D721Med (cell line): Measurements from ENCODE around the gene PPCDC.

ENCODE experiments used
- DNase-seq: peaks from one replicate; pipeline ENCODE4 v3.0.0; 2011; ENCODE audit warnings: low spot score; ENCODE audit not compliant: insufficient read length
- FAIRE-seq: peaks from 2 replicates; lab custom pipeline; 2011; peaks lifted over from hg19 to GRCh38; lab: Jason Lieb, UNC
- TF ChIP-seq, protein P1 (sequence below): IDR thresholded peaks from 2 replicates; pipeline ENCODE4 v1.5.1; 2012; ENCODE audit warnings: mild to moderate bottlenecking, control low read depth; ENCODE audit not compliant: insufficient read depth; ENCODE audit errors: missing control alignments

The PPCDC gene

DNA sequence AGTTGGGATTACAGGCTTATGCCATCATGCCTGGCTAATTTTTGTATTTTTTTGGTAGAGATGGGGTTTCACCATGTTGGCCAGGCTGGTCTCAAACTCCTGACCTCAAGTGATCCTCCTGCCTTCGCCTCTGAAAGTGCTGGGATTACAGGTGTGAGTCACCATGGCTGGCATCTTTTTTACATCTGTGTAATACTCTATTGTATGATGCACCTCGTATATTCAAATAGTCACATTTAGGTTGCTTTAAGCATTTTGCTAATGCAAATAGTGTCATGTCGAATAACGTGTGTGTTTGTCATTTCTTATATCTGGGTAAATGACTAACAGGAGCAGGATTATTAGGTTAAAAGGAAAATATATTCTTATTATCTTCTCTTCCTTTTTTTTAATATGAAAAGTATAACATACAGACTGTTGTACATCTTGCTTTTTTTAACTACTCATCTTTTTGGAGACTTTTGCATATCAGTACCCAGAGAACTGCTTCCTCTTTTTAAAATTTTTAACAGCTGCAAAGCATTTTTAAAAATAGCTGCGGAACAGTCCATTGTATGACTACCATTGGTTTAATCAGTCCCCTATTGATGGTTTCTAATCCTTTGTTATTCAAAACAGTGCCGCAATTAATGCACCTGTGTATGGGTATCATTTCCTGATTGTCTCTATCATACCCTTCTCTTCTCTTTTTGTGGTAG lies 14.6 kb upstream of the PPCDC start:
- no peak for FAIRE-seq
- DNase-seq = no peak
- TF ChIP-seq, protein P1, sequence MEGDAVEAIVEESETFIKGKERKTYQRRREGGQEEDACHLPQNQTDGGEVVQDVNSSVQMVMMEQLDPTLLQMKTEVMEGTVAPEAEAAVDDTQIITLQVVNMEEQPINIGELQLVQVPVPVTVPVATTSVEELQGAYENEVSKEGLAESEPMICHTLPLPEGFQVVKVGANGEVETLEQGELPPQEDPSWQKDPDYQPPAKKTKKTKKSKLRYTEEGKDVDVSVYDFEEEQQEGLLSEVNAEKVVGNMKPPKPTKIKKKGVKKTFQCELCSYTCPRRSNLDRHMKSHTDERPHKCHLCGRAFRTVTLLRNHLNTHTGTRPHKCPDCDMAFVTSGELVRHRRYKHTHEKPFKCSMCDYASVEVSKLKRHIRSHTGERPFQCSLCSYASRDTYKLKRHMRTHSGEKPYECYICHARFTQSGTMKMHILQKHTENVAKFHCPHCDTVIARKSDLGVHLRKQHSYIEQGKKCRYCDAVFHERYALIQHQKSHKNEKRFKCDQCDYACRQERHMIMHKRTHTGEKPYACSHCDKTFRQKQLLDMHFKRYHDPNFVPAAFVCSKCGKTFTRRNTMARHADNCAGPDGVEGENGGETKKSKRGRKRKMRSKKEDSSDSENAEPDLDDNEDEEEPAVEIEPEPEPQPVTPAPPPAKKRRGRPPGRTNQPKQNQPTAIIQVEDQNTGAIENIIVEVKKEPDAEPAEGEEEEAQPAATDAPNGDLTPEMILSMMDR = no peak

DNA sequence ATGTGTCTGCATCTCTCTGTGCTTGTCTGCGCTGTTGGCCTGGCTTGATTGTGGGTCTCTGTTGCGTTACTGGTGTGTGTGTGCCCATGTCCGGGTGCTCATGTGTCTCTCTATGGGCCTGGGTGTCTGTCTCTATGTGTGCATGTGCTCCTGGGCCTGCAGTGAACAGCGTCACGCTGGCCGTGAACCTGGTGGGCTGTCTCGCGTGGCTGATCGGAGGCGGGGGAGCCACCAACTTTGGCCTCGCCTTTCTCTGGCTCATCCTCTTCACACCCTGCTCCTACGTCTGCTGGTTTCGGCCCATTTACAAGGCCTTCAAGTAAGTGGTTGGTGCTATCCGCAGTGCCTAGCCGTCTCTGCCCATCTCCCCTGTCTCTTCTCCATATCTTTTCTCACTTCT lies 7.0 kb upstream of the PPCDC start:
- no peak for FAIRE-seq
- TF ChIP-seq, protein P1 = no peak
- no peak for DNase-seq

DNA sequence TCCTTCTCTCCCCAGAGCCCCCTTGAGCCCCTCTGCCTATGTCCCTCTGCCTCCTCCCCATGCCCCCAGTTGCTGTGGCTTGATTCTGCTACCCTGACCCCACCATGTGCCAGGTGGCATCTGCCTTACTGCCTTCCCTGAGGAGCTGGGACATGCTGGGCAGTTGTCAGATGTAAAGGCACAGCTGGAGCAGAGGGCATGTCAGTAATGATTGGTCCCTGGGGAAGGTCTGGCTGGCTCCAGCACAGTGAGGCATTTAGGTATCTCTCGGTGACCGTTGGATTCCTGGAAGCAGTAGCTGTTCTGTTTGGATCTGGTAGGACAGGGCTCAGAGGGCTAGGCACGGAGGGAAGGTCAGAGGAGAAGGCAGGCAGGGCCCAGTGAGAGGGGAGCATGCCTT lies 3.5 kb upstream of the PPCDC start:
- FAIRE-seq (no peak), DNase-seq (no peak)
- TF ChIP-seq, protein P1 = no peak

DNA sequence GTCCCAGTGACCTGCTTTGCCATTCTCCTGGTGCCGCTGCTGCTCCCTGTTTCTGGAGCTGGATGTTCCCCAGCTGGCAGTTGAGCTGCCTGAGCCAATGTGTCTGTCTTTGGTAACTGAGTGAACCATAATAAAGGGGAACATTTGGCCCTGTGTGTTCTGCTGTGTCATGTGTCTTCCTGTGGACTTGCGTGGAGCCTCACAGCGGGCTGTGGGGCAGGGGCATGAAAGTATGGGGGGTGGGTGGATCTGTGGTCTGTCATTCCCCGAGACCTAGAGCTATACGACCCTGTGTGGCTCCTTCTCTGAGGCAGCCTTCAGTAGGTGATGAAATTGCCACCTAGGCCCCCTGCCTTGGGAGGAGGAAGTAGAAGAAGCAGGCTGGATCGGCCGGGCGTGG lies 2.0 kb upstream of the PPCDC start:
- FAIRE-seq = no peak
- DNase-seq = no peak

DNA sequence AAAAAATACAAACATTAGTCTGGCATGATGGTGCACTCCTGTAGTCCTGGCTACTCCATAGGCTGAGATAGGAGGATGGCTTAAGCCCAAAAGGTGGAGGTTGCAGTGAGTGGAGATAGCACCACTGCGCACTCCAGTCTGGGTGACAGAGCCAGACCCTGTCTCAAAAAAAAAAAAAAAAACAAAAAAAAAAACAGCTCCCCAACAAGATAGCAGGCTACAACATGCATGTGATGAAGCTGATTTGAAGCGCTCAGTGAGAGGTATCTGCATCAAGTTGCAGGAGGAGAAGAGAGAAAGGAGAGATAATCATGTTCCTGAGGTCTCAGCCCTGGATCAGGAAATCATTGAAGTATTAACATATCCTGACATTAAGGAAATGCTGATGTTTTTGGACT lies 608 bp upstream of the PPCDC start:
- no peak for FAIRE-seq
- TF ChIP-seq, protein P1 = no peak
- DNase-seq = no peak

More for the DNA sequence above, 2.0 kb upstream of the PPCDC start:
- TF ChIP-seq, protein P1 = no peak

DNA sequence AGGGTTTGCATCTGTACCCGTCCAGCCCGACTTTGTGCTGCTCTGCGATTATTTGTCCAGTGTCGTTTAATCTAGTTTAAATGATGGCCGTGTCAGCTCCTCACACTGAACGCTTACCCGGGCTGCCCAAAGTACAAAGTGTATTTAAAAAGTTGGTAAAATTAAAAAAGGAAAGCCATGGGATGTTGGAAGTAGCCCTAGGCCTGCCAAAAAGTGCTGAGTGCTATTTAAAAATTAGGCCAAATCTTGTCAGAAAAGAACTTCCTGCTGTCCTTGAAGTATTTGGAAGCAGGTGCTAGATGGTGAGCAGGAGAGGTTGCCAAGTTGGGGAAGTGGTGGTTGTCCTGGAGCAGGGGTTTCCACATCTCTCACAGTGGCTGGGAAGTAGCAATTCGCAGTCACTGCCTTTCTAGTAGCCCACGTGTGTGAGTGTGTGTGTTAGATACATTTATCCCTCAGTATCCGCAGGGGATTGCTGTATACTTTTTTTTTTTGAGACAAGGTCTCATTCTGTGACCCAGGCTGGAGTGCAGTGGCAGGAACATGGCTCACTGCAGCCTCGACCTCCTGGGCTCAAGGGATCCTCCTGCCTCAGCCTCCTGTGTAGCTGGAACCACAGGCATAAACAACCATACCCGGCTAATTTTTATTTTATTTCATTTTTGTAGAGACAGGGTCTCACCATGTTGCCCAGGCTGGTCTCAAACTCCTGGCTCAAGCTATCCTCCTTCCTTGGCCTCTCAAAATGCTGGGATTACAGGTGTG lies 664 bp downstream of the PPCDC start:
- TF ChIP-seq, protein P1 = no peak
- no peak for DNase-seq
- no peak for FAIRE-seq

DNA sequence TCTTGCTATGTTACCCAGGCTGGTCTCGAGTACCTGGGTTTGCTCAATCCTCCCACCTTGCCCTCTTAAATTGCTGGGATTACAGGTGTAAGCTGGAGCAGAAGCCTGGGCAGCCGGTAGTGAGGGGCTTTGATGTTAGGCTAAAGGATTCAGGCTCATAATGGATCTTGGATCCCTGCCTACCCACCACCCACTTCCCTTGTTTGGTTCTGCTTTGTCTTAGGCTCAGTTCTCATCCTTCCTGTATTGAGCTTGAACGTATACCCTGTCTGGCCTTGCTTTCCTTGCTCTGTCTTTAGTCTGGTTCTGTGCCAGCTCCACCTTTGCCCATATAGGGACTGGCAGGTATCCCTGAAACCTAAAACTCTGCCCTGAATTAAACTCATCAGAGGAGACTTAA lies 1.7 kb downstream of the PPCDC start:
- TF ChIP-seq, protein P1 = no peak
- FAIRE-seq (no peak), DNase-seq (no peak)
